CD4-positive, alpha-beta T cell treated with Interferon alpha-2 for 1 hour (primary cell): Measurements from ENCODE around the gene DDOST.
"Not testable (repeated sequence)": the region's sequence is repeated elsewhere in the genome, so short reads cannot be mapped to it uniquely, and the experiment has no call there.

Source experiments
- DNase-seq, 2 donors: peaks; one replicate each; pipeline ENCODE4 v3.0.0-alpha.2; 2020 to 2022

Gene DDOST

DNA sequence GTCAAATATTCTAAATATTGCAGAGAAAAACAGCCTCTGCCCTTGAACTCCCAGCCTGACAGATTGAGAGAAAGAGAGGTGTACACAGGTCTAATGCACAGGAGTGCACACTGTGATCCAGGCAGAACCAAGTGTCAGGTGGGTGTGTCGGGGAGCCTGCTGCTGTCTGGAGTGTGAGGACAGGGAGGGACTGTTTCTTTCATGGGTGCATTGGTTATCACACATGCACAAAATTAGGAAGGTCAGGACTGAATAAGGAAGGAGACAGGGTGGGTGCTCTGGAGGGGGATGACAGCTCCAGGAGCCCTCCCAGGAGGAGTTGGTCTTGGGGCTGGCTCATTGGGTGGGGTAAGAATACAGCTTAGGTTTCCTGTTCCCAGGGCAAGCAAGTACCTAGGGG, 41.2 kb downstream of the DDOST start:
- no peak for DNase-seq

DNA sequence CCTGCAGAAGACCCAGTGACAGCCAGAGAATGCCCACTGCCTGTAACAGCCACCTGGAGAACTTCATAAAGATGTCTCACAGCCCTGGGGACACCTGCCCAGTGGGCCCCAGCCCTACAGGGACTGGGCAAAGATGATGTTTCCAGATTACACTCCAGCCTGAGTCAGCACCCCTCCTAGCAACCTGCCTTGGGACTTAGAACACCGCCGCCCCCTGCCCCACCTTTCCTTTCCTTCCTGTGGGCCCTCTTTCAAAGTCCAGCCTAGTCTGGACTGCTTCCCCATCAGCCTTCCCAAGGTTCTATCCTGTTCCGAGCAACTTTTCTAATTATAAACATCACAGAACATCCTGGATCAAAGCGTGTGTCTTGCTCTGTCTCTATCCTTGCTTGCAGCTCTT, 42.6 kb downstream of the DDOST start:
- DNase-seq, result no peak

DNA sequence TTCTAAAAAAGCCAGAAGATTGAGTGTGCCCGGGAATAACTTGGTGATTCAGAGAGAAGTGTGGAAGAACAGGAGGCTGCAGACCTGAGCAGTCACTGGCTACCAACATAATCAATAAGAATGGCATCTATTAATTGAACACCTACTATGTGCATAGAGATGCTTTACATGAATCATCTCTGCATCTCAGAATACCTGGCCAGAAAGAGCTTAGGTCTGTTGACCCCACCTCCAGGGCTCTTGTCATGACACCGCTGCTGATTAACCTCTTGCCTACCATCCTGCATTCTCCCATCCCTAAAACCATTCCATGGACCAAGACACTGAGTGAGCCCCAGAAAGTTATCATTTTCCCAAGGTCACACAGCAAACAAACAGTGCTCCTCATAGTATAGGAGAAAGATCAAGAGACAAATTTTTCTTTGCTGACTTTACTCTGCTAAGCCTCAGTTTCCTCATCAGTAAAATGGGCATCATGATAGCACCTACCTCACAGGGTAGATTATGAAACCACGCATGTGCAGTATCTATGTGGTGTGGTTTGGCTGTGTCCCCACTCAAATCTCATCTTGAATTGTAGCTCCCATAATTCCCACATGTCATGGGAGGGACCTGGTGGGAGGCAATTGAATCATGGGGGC, 44.2 kb downstream of the DDOST start:
- no peak for DNase-seq

DNA sequence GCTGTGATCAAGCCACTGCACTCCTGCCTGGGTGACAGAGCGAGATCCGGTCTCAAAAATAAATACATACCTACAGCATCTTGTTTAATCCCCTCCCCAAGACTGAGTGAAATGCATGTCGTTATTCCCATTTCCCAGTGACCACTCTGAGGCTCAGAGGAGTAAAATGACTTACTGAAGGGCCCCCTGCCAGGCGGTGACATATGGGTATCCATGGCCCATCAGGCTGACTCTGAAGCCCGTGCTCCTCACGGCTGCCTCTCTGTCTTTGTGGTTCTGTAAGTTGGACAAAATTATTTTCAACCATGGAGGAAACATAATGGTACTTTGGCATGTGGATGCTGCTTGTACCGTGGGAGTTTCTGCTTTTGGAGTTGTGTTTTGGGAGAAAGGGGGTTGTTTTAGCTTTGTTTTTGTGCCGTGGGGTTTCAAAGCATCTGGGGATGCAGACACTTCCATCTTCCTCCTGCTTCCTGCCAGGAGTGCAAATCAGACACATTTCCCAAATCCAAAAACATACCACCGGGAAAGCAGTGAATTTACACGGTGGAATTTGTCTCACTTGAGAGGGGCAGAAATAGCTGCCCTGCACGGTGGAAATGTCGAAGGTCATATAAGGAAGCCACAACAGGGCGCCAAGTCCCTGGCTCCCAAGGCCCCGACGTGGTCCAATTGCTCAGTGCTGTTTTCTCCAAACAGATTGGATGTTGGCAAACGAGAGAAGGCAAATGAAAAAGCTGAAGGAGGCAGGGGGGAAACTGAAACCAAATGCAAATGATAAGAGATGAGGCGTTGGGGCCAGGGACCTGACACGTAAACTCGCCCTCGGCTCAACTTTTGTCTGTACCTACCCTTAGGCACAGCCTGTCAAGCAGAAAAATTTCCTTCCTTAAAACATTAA, 45.0 kb downstream of the DDOST start:
- no peak for DNase-seq

DNA sequence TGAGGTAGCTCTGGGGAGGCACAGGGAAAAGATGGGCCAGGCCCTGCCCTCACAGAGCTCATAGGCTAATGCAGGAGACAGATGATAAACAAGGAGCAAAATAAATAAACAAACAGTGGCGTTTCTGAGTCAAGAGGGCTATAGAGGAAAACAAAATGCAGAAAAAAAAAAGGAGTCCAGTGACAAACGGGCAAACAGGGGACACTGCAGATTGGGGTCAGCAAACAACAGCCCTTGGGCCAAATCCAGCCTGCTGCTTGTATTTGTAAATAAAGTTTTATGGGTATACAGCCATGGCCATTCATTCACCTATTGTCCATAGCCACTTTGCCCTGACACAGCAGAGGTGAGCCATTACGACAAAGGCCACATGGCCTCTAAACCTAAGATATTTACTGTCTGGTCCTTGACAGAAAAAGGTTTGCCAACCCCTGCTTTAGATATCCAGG, 47.0 kb downstream of the DDOST start:
- DNase-seq, result no peak

DNA sequence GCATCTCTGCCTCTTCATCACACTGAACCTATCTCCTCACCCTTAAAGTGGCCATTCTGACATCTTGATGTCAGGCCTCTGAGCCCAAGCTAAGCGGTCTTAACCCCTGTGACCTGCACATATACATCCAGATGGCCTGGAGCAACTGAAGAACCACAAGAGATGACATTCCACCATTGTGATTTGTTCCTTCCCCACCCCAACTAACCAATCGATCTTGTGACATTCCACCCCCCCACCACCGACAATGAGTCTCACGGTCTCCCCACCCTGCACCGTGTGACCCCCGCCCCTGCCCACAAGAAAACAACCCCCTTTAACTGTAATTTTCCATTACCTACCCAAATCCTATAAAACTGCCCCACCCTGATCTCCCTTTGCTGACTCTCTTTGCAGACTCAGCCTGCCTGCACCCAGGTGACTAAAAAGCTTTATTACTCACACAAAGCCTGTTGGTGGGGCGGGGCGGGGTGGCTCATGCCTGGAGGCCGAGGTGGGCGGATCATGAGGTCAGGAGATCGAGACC, 48.9 kb downstream of the DDOST start:
- no peak for DNase-seq

DNA sequence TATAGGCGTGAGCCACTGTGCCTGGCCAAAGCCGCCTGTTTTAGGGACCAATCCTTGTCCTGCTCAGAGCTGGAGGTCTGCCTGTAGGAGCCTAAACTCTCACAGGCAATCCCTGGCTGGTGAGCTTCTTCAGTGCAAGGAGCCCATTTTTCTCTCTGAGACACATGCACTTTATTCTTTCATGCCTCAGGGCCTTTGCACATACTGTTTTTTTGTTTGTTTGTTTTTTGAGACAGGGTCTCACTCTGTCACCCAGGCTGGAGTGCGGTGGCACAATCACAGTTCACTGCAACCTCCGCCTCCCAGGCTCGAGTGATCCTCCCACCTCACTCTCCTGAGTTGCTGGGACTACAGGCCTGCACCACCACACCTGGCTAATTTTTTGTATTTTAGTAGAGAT, 49.5 kb downstream of the DDOST start:
- no peak for DNase-seq

DNA sequence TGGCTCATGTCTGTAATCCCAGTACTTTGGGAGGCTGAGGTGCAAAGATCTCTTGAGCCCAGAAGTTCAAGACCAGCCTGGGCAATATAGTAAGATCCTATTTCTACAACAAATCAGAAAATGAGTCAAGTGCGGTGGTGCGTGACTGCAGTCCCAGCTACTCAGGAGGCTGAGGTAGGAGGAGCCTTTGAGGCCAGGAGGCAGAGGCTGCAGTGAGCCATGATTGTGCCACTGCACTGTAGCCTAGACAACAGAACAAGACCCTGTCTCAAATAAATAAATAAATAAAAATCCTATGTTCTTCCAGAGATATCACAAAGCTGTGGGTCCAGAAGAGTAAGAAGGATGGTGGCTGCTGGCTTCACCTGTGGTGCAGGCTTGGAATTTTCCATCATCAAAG, 50.2 kb downstream of the DDOST start:
- DNase-seq, result no peak

DNA sequence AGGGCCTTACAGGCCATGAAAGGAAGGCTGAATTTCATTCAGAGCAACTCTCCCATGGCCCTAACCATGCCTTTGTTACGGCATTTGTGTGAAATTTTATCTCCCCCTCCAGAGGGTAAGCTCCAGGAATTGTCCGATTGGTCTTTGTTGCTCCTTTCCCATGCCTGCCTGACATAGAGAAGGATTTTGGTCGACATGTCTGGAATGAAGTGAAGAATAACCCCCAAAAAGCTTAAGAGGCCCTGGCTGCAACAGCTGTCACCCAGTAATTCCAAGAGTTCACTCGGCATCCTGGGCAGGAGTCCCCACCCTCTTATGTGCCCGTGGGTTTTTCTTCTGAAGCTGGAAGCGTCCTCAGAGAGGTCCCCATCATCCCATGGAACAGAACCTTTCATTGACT, 51.6 kb downstream of the DDOST start:
- no peak for DNase-seq

DNA sequence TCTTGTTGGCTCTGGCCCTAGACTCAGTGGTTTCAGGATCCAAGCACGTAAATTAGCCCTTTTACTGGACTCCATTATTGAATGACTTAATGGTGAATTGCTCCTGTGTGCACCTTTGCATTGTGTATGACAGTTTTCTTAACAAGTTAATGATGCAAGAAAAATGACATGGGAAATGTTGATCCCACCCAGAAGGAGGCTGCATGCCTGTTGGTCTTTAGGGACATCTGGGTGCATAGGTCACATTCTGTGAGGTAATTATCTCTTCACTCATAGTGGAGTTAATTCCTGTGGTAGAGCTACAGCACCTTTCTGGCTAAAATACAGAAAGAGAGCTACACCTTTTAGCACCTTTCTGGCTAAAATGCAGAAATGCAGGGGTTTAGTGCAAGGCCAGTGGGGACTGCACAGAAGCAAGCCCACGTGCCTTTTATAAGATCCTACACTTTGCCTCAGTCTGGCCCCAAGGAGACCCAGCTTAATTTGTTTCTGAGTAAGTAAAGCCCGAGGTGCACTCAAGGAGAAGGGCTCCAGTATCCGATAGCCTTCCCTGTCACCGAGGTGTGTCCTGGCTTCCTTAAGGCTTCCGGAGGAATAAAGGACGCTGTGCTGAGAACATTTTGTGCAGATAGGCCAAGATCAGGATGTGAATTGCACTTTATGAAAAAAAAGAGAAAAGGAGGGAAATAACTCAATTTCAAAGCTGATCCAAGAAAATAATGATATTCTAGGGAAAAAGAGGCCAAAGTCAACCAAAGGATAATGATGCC, 54.2 kb downstream of the DDOST start:
- not testable (repeated sequence) for DNase-seq

DNA sequence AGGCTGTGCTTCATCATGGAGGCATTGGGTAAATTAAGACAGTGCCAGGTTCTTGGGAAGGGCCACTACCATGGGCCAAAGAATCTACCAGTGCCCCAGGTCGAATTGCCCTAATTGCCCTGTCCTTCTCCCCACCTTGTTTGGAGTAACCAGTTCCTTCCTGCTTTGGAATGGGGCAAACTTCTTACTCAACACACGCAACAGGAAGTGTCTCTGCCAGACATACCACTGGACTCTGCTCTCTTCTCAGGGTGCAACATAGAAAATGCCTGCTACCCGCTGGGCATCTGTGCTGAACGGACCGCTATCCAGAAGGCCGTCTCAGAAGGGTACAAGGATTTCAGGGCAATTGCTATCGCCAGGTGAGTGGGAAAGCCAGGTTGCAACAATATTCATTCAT, 56.5 kb downstream of the DDOST start:
- no peak for DNase-seq

DNA sequence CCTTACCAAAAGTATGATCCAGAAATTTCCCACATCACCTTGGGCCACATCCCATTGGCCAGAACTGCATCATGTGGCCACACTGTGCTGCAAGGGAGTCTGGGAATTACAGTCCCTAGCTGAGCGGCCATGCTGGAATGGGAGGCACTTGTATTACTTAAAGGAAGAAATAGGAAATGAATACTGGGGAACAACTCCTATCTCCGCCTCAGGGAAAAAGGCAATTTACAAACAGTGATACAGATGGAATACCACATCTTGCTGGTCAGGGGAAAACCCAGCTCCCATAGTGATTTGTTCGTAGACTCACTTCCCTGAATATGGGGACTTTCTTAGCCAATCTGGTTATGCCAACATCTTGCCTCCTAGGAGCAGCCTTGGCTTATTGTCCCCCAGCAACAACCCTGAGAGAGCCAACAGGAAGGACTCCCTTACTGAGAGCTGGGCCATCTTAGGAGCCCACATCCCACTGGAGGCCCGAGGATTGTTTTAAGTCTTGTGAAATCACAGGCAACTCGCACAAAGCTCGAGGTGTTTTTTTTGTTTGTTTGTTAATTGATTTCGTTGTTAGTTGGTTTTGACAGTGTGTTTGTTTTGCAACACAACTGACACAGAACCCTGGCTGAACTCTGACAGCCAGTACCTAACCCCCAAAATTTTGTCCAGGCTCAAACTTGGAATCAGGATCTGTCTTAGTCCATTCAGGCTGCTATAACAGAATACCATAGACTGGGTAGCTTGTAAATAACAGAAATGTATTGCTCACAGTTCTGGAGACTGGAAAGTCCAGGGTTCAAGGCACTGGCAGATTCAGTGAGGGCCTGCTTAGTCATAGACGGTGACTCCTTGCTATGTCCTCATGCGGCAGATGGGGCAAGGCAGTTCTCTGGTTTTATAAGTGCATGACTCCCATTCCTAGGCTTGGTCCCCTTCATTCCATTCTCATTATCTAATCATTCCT, 57.4 kb downstream of the DDOST start:
- peak in 1 of 2 donors; percentile 9 for DNase-seq

DNA sequence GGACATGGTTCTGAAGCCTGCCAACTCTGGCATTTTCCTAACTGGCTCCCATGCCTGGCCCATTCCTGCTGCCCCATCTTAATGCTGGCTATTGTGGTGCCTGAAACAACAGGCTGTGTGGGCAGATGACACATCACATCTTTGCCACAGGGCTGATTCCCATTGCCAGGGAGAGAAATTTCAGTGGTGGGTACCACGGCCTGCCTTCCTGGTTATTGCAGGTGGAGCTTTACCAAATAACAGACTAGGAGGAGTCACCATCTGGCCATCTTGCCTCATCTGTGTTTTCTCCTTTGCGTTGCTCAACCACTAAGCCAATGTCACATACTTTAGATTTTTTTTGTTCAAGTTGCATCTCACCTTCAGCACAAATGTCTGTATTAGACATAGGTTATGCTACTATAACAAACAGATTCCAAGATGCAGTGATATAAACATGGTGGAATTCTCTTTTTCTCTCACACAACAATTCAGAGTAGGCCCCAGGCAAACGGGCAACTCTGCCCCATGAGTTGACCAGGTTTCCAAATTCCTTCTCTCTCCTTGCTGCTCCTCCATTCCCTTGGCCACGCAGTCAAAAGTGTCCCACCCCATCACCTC, 58.2 kb downstream of the DDOST start:
- DNase-seq, result no peak
